ENCODE results near the gene OR51B2. TPM values are rescaled to one million over a fixed set of nuclear protein-coding genes. Genes with fewer than 3 reads are reported as not detected.
"Not testable (repeated sequence)": the region's sequence is repeated elsewhere in the genome, so short reads cannot be mapped to it uniquely, and the experiment has no call there.

Gene OR51B2, protein sequence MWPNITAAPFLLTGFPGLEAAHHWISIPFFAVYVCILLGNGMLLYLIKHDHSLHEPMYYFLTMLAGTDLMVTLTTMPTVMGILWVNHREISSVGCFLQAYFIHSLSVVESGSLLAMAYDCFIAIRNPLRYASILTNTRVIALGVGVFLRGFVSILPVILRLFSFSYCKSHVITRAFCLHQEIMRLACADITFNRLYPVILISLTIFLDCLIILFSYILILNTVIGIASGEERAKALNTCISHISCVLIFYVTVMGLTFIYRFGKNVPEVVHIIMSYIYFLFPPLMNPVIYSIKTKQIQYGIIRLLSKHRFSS
- not detected for total RNA-seq

DNA sequence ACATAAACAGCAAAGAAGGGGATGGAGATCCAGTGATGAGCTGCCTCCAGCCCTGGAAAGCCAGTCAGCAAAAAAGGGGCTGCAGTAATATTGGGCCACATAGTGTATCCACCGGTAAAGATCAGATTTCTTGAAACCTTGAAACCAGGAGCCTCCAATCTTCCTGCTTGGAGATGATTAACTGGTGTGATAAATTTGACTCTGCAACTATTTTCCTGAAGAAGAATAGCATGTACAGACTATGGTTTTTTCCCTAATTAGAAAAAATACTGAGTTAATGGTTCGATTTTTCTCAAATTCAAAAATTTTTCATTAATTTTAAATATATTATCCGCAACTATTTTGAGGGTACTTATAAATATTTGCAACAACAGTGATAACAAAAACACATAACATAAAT is at the start of gene OR51B2:
TSS of gene OR51B2 (minus strand) at position 101 of the 400 bp plus-strand sequence. CDS start at position 101, 0 bp downstream.
- Histone ChIP-seq H3K27me3 (no peaks in the 10 kb centered on the region), H3K36me3 (no peaks in the 10 kb centered on the region), H3K27ac (no peak within 1 kb of the TSS), H3K9me3 (no peaks in the 10 kb centered on the region), H3K4me3 (no peak within 1 kb of the TSS), H3K4me1 (no peaks in the 10 kb centered on the region)
- no peak for DNase-seq
- WGBS, 2 donors: 46 to 76% methylated on average over 3 of the region's 3 CpGs
- intact Hi-C loops (cut with DNase I): no loop called here
- TF ChIP-seq, protein P1, sequence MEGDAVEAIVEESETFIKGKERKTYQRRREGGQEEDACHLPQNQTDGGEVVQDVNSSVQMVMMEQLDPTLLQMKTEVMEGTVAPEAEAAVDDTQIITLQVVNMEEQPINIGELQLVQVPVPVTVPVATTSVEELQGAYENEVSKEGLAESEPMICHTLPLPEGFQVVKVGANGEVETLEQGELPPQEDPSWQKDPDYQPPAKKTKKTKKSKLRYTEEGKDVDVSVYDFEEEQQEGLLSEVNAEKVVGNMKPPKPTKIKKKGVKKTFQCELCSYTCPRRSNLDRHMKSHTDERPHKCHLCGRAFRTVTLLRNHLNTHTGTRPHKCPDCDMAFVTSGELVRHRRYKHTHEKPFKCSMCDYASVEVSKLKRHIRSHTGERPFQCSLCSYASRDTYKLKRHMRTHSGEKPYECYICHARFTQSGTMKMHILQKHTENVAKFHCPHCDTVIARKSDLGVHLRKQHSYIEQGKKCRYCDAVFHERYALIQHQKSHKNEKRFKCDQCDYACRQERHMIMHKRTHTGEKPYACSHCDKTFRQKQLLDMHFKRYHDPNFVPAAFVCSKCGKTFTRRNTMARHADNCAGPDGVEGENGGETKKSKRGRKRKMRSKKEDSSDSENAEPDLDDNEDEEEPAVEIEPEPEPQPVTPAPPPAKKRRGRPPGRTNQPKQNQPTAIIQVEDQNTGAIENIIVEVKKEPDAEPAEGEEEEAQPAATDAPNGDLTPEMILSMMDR (IDR thresholded peaks at IDR 0.05): no peak
- TF ChIP-seq POLR2A (IDR thresholded peaks at IDR 0.05): no peak

DNA sequence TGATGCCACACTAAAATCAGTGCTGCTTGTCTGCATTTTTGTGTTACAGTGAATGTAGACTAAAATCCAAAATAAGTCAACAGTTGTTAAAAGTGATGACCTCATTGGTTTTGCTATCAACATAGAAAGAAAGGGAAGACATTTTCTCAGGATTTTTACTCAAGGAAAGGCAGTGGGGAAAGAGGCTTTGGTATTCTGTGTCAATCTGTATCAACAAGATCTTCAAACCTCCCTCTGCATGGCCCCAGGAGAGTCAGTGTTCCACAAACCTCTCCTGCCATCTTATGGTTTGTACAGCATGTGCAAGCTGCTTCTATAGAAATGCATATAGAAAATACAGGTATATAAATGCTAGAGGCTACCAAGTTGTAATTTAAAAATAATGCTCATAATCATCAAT is 45.7 kb upstream of the OR51B2 start:
- H3K9me3 ChIP-seq: no peaks in the 10 kb centered on the region
- H3K4me3 ChIP-seq: no peak overlapping the region
- intact Hi-C loops (cut with DNase I): no loop called here
- TF ChIP-seq POLR2A (IDR thresholded peaks at IDR 0.05): no peak
- TF ChIP-seq, protein P1 (IDR thresholded peaks at IDR 0.05): no peak
- H3K4me1 ChIP-seq: no peaks in the 10 kb centered on the region
- H3K27ac ChIP-seq: no peak overlapping the region
- DNase-seq: no peak
- H3K27me3 ChIP-seq: no peaks in the 10 kb centered on the region
- no peaks in the 10 kb centered on the region for H3K36me3 ChIP-seq

DNA sequence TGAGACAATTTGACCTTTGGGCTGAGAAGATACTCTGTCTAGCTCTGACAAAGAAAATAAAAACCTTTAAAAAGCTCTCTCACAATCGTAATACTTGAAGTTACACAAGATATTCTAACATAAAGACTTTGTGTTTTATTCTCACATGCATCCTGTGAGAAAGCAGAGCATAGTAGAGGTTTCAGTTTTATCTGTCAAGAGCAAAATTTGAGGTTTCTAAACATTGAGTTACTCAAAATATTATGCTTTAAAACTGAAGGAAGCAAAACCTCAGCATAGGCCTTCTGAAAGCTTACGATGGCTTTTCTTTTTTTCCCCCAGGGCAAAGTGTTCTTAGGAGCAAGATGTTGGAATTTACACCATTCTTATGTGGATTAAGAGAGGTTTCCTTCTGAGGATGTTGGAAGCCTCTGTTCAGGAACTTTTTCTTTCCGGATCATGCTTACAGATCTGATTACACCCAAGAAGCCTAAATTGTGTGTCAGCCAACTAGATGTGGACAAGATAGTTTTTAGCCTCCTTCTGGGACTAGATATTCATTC is 44.5 kb upstream of the OR51B2 start:
- Histone ChIP-seq H3K27me3 (no peaks in the 10 kb centered on the region), H3K4me1 (no peaks in the 10 kb centered on the region), H3K4me3 (no peak overlapping the region), H3K36me3 (no peaks in the 10 kb centered on the region), H3K9me3 (no peaks in the 10 kb centered on the region), H3K27ac (no peak overlapping the region)
- WGBS, 2 donors: 29 to 44% methylated on average over 3 of the region's 3 CpGs
- DNase-seq: no peak
- TF ChIP-seq, protein P1 (IDR thresholded peaks at IDR 0.05): no peak
- no peak for TF ChIP-seq POLR2A (IDR thresholded peaks at IDR 0.05)
- intact Hi-C loops (cut with DNase I): no loop called here

DNA sequence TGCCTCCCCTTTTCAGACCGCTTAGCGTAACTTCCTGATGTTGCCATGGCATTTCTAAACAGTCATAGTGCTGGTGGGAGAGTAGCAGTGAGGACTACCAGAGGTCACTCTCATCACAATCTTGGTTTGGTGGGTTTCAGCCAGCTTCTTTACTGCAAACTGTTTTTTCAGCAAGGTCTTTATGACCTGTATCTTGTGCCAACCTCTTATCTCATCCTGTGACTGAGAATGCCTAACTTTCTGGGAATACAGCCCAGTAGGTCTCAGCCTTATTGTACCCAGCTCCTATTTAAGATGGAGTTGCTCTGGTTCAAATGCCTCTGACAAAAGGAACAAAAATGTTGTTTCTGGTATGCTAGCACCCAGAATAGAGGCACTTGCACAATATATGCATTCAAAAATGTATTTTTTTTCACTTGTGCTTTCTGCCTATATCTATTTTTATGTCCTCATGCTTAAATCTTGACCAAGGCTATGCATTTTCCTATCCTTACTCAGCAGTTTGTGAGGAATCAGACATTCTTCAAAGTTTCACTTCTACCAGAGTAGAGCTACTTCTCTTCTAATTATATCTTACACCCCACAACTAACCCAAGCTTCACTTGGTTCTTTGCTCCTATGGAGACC is 43.5 kb upstream of the OR51B2 start:
- intact Hi-C loops (cut with DNase I): no loop called here
- Histone ChIP-seq H3K27ac (no peak overlapping the region), H3K9me3 (no peaks in the 10 kb centered on the region), H3K27me3 (no peaks in the 10 kb centered on the region), H3K36me3 (no peaks in the 10 kb centered on the region), H3K4me1 (no peaks in the 10 kb centered on the region), H3K4me3 (no peak overlapping the region)
- TF ChIP-seq POLR2A (IDR thresholded peaks at IDR 0.05): no peak
- TF ChIP-seq, protein P1 (IDR thresholded peaks at IDR 0.05): no peak
- no peak for DNase-seq
- 28 to 80% methylated on average over 2 of the region's 2 CpGs for WGBS, 2 donors

DNA sequence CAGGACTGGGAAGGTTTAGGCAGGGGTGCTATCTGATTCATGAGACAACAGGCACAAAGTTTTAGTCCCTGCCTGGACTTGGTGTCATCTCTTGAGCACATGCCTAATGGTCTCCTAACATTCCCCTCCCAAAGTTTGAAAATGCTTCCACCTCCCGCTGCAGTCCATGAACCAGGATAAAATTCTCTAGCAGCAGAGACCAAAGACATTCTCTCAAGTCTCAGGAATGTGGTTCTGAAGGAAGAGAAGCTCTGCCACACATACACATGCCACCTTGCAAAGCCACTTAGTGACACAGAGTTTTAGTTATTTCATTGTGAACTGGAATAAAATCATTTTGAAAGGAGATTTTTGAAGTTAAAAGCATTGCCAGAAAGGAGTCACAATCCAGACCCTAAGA is 42.8 kb upstream of the OR51B2 start:
- no peak overlapping the region for H3K27ac ChIP-seq
- H3K27me3 ChIP-seq: no peaks in the 10 kb centered on the region
- 33 to 60% methylated on average over 1 of the region's 1 CpG for WGBS, 2 donors
- no peaks in the 10 kb centered on the region for H3K9me3 ChIP-seq
- H3K4me1 ChIP-seq: no peaks in the 10 kb centered on the region
- no peaks in the 10 kb centered on the region for H3K36me3 ChIP-seq
- no peak for TF ChIP-seq POLR2A (IDR thresholded peaks at IDR 0.05)
- TF ChIP-seq, protein P1 (IDR thresholded peaks at IDR 0.05): no peak
- DNase-seq: no peak
- intact Hi-C loops (cut with DNase I): no loop called here
- no peak overlapping the region for H3K4me3 ChIP-seq

DNA sequence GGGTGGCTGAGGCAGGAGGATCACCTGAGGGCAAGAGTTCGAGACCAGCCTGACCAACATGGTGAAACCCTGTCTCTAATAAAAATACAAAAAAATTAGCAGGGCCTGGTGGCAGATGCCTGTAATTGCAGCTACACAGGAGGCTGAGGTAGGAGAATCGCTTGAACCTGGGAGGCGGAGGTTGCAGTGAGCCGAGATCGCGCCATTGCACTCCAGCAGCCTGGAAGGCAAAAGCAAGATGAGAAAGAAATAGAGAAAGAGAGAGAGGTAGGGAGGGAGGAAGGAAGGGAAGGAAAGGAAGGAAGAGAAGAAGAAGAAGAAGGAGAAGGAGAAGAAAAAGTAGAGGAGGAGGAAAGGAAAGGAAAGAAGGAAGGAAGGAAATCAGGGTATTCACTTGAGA is 42.3 kb upstream of the OR51B2 start:
- H3K27ac ChIP-seq; H3K9me3 ChIP-seq; intact Hi-C loops (cut with DNase I); H3K4me1 ChIP-seq; H3K36me3 ChIP-seq; H3K27me3 ChIP-seq; H3K4me3 ChIP-seq; DNase-seq: not testable (repeated sequence)
- WGBS, 2 donors: 75 to 77% methylated on average over 6 of the region's 6 CpGs

All from esophagus squamous epithelium (tissue), 5 donors.